GM20000 (cell line): ENCODE data around the gene SCYGR1.

ENCODE experiments used
- DNase-seq: peaks from one replicate; pipeline ENCODE4 v3.0.0; 2012; ENCODE audit warnings: low spot score
- TF ChIP-seq, protein P1 (sequence below): IDR thresholded peaks from 2 replicates; pipeline ENCODE4 v1.5.1; 2012; ENCODE audit warnings: mild to moderate bottlenecking, control low read depth; ENCODE audit errors: extremely low read depth, missing control alignments

Gene SCYGR1

DNA sequence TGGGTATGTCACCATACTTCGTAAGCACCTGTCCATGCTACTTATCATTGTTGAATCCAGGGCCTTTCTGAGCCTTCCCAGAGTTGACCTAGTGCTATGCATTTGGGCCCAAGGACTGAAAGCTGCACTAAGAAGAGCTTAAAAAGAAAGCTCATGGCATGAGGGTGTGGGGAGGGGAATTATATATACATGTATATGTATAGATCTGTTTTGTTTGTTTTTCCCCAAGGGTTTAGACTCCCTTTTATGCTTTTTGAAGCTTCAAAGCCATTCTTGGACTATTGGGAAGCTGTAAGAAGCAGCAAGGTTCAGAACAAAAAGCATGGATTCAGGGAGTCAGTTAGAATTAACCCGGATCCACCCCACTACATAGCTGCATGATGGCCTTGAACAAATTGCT is 39.4 kb downstream of the SCYGR1 start:
- no peak for DNase-seq

DNA sequence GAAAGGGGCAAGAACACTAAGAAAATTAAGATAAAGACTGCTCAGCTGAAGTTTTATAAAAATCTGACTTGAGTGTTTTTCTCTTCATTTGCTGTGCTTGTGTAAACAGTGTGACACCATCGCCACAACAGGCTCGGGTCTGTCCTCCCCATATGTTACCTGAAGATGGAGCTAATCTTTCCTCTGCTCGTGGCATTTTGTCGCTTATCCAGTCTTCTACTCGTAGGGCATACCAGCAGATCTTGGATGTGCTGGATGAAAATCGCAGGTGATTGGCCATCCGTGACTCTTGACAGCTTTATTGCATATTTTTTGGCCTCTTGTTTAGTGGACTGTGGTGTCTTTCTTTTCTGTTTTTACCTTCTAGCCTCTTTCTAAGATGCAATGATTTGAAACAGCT is 40.6 kb downstream of the SCYGR1 start:
- TF ChIP-seq, protein P1, sequence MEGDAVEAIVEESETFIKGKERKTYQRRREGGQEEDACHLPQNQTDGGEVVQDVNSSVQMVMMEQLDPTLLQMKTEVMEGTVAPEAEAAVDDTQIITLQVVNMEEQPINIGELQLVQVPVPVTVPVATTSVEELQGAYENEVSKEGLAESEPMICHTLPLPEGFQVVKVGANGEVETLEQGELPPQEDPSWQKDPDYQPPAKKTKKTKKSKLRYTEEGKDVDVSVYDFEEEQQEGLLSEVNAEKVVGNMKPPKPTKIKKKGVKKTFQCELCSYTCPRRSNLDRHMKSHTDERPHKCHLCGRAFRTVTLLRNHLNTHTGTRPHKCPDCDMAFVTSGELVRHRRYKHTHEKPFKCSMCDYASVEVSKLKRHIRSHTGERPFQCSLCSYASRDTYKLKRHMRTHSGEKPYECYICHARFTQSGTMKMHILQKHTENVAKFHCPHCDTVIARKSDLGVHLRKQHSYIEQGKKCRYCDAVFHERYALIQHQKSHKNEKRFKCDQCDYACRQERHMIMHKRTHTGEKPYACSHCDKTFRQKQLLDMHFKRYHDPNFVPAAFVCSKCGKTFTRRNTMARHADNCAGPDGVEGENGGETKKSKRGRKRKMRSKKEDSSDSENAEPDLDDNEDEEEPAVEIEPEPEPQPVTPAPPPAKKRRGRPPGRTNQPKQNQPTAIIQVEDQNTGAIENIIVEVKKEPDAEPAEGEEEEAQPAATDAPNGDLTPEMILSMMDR: no peak
- DNase-seq: no peak

More for the DNA sequence above, 39.4 kb downstream of the SCYGR1 start:
- TF ChIP-seq, protein P1: no peak

DNA sequence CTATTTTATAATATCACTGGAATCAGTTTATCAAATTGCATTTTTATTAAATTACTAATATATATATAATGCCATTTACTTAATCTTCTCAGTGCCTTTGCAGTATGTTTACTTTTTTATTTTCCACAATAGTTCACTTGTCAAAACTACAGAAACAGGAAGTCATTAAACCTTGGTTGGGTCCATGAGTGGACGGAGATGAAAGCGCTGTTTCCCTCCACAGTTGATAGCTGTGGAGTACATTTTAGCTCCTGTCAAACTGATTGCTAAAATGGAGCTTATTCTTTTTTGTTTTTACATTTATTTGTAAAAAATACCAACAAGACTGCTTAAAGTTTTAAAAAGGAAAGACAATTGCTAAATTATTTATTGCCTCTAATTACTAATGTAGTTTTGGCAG is 43.5 kb downstream of the SCYGR1 start:
- no peak for DNase-seq
- TF ChIP-seq, protein P1: no peak

DNA sequence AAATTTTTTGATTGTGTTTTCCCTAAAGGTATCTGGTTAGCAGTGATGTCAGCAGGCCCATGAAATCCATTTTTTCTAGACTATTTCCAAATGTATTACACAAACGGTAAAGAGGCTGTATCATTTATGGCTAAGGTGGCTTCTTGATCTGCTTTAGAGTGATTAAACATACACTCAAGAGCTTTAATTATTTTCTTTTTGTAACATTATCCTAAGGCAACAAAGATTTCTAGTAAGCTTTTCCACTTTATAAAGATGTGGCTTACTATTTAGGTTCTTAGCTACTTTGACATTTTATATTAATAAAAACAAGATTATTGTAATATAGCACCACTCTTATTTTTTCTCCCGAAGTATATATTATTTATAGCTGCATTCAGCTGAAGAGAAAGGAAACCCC is 46.2 kb downstream of the SCYGR1 start:
- TF ChIP-seq, protein P1: no peak
- no peak for DNase-seq

DNA sequence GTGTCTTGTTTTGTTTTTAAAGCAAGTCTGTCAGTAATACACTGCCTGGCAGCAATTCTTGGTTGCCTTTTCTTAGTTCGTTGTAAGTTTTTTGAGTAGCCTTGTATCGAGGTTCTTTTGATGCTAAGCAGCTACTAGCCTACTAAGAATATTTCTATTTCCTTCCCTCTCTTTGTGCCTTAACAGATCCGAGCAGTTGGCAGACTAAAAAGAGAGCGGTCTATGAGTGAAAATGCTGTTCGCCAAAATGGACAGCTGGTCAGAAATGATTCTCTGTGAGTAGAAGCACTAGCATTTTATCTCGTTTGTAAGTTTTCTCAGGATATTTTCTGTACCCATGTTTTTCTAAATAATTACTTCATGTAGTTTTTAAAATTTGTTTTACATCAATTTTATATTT is 47.6 kb downstream of the SCYGR1 start:
- TF ChIP-seq, protein P1: no peak
- DNase-seq: no peak

DNA sequence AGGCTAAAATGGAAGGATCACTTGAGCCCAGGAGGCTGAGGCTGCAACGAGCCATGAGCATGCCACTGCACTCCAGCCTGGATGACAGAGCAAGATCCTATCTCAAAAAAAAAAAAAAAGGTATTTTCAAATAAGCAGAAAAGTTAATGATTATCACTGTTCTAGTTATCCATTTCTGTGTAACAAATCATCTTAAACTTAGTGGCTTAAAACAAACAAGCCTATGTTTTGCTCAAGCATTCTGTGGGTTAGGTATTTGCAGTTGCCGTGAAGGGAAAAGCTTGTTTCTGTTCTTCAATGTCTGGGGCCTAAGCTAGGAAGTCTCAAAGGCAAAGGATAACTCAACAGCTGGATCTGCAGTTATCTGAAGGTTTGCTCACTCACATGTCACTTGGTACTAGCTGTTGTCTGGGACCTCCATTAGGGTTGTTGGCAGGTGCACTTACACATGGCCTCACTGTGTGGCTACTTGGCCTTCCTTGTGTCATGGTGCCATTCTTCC is 48.6 kb downstream of the SCYGR1 start:
- no peak for DNase-seq
- TF ChIP-seq, protein P1: no peak
